Lung (tissue), 12 donors: ENCODE measurements around the gene OR51B4. TPM values are rescaled to one million over a fixed set of nuclear protein-coding genes. Genes with fewer than 3 reads are reported as not detected.
A peak's percentile ranks its signal among the peaks of the same experiment; 100 is the strongest.
"Not testable (repeated sequence)": the region's sequence is repeated elsewhere in the genome, so short reads cannot be mapped to it uniquely, and the experiment has no call there.

Source experiments
- ATAC-seq: fragments of 200-7000 bp; cut with Tn5 transposase; one replicate; pipeline ENCODE4 v1.9.1; 2020; ENCODE audit warnings: moderate number of reproducible peaks; ENCODE audit not compliant: insufficient read depth, low FRiP score
- DNase-seq, 3 donors: peaks; one replicate each; pipeline ENCODE4 v3.0.0-alpha.2; 2013 to 2017
- H3K27ac ChIP-seq, 2 donors: one replicate each; pipeline ENCODE4 v1.5.1; 2013; ENCODE audit warnings: mild to moderate bottlenecking in 2 of 2, moderate library complexity in 2 of 2, control low read depth in 1 of 2, inconsistent platforms in 1 of 2, low read depth in 1 of 2, low read length in 1 of 2
- H3K27me3 ChIP-seq, 3 donors: one replicate each; pipeline ENCODE4 v1.5.1; 2013; ENCODE audit warnings: low read length in 2 of 3; ENCODE audit not compliant: control insufficient read depth in 3 of 3, insufficient read depth in 3 of 3
- H3K36me3 ChIP-seq, 4 donors: one replicate each; pipeline ENCODE4 v1.5.1; 2013; ENCODE audit warnings: low read length in 4 of 4, mild to moderate bottlenecking in 1 of 4, moderate library complexity in 1 of 4; ENCODE audit not compliant: control insufficient read depth in 4 of 4, insufficient read depth in 4 of 4
- H3K4me1 ChIP-seq, 5 donors: one replicate each; pipeline ENCODE4 v1.5.1; 2013; ENCODE audit warnings: low read length in 5 of 5, mild to moderate bottlenecking in 2 of 5, moderate library complexity in 1 of 5; ENCODE audit not compliant: control insufficient read depth in 5 of 5, insufficient read depth in 5 of 5
- H3K4me3 ChIP-seq: one replicate; pipeline ENCODE4 v1.5.1; 2013; ENCODE audit warnings: mild to moderate bottlenecking, control low read depth, moderate library complexity
- H3K9ac ChIP-seq, 2 donors: one replicate each; pipeline ENCODE4 v1.5.1; 2013; ENCODE audit warnings: low read length in 2 of 2, control low read depth in 1 of 2; ENCODE audit not compliant: insufficient read depth in 1 of 2
- H3K9me3 ChIP-seq, 4 donors: one replicate each; pipeline ENCODE4 v1.5.1; 2013; ENCODE audit warnings: low read length in 3 of 4, mild to moderate bottlenecking in 1 of 4, moderate library complexity in 1 of 4; ENCODE audit not compliant: control insufficient read depth in 4 of 4, insufficient read depth in 3 of 4
- CTCF ChIP-seq: IDR thresholded peaks from 2 replicates; pipeline ENCODE4 v1.5.1; 2012; ENCODE audit warnings: mild to moderate bottlenecking; ENCODE audit errors: control extremely low read depth, extremely low read depth
- WGBS, 2 donors: extraction: QIAGEN DNeasy Blood & Tissue Kit; methylation state at CpG; one replicate each; pipeline ENCODE4 v1.1.7; 2013; 5-methylcytosine and 5-hydroxymethylcytosine counted together
- polyA plus RNA-seq, 2 donors: library from polyadenylated mRNA; stranded (reverse); fragments of 200-250 nt; gene quantifications; one replicate each; pipeline ENCODE4 v1.2.1, GENCODE V29; 2013
- total RNA-seq, 2 donors: library from RNA; depleted of rRNA in 1 of 2; stranded (reverse); fragments of >200 nt in 1 of 2; gene quantifications; one replicate each; pipeline ENCODE4 v1.2.1, GENCODE V29; 2014 to 2021
- donor health status: control.
- donor health status: control.
- donor health status: Bipolar disorder and iron deficiency.
- donor health status: healthy.
- donor health status: DM: yes; HTN: yes; CAD: no.

OR51B4 gene
- total and polyA plus RNA-seq, 4 donors: 1.9 TPM; not detected in 3

- WGBS, 2 donors: 76 to 84% methylated on average over 7 of the region's 7 CpGs
- DNase-seq (no peak), ATAC-seq (no peak)
- Histone ChIP-seq H3K27ac (no peak overlapping the region), H3K4me1 (no peaks in the 10 kb centered on the region), H3K9me3 (peaks cover 0 to 4% (median 0%) of the 10 kb centered on the region in 4 donors), H3K9ac (no peak overlapping the region), H3K36me3 (no peaks in the 10 kb centered on the region), H3K4me3 (no peak overlapping the region), H3K27me3 (no peaks in the 10 kb centered on the region)
- no peak for TF ChIP-seq CTCF
These were observed 43.0 kb downstream of the OR51B4 start for GRCh38 chr11:5258543-5259262.

- H3K27me3 ChIP-seq: no peaks in the 10 kb centered on the region
- H3K27ac ChIP-seq: no peak overlapping the region
- peaks cover 0 to 4% (median 0%) of the 10 kb centered on the region in 4 donors for H3K9me3 ChIP-seq
- DNase-seq (no peak), ATAC-seq (no peak)
- no peak overlapping the region for H3K9ac ChIP-seq
- no peak for TF ChIP-seq CTCF
- H3K4me3 ChIP-seq: no peak overlapping the region
- H3K4me1 ChIP-seq: no peaks in the 10 kb centered on the region
- H3K36me3 ChIP-seq: no peaks in the 10 kb centered on the region
- WGBS, 2 donors: 40 to 56% methylated on average over 2 of the region's 2 CpGs
These were observed 44.5 kb downstream of the OR51B4 start for GRCh38 chr11:5257296-5257695.

- H3K36me3 ChIP-seq, H3K9me3 ChIP-seq, H3K27ac ChIP-seq, H3K4me3 ChIP-seq, H3K9ac ChIP-seq, H3K27me3 ChIP-seq, H3K4me1 ChIP-seq, ATAC-seq: not testable (repeated sequence)
- 53 to 74% methylated on average over 4 of the region's 9 CpGs for WGBS, 2 donors
- DNase-seq: peak in 2 of 3 donors; percentile 73 to 74
These were observed 46.9 kb downstream of the OR51B4 start, which contains the start of gene HBG2 for GRCh38 chr11:5254646-5255413. HBG2 (minus strand) TSS chr11:5254781; CDS start chr11:5254728, 53 bp downstream.

- not testable (repeated sequence) for H3K27me3 ChIP-seq, ATAC-seq, DNase-seq, H3K36me3 ChIP-seq, H3K9ac ChIP-seq, H3K4me3 ChIP-seq, H3K4me1 ChIP-seq, H3K9me3 ChIP-seq, H3K27ac ChIP-seq
- WGBS, 2 donors: 75 to 88% methylated on average over 2 of the region's 2 CpGs
These were observed 47.7 kb downstream of the OR51B4 start for GRCh38 chr11:5254023-5254422.

GRCh38 chr11:5253440-5253839 is 48.3 kb downstream of the OR51B4 start:
- ATAC-seq, H3K27me3 ChIP-seq, H3K9ac ChIP-seq, H3K4me3 ChIP-seq, H3K27ac ChIP-seq, H3K4me1 ChIP-seq, DNase-seq, H3K36me3 ChIP-seq, H3K9me3 ChIP-seq: not testable (repeated sequence)
- 67 to 90% methylated on average over 5 of the region's 5 CpGs for WGBS, 2 donors
